Lower lobe of right lung (tissue), 2 donors: ENCODE results near the gene TMEM164. TPM values are rescaled to one million over a fixed set of nuclear protein-coding genes. Genes with fewer than 3 reads are reported as not detected.

ENCODE experiments used
- ATAC-seq, 2 donors: fragments of 200-7000 bp; cut with Tn5 transposase; one replicate each; pipeline ENCODE4 v1.9.1; 2020 to 2022; ENCODE audit warnings: mild to moderate bottlenecking in 2 of 2, moderate library complexity in 2 of 2
- DNase-seq: peaks from one replicate; pipeline ENCODE4 v3.0.0-alpha.2; 2020
- H3K27ac ChIP-seq: fragments of 200-600 bp; one replicate; pipeline ENCODE4 v1.8.0; 2022
- H3K27me3 ChIP-seq: fragments of 200-600 bp; one replicate; pipeline ENCODE4 v1.8.0; 2022; ENCODE audit warnings: low read depth
- H3K36me3 ChIP-seq: fragments of 200-600 bp; one replicate; pipeline ENCODE4 v1.8.0; 2022; ENCODE audit warnings: mild to moderate bottlenecking
- H3K4me1 ChIP-seq: fragments of 200-600 bp; one replicate; pipeline ENCODE4 v1.8.0; 2022
- H3K4me3 ChIP-seq: fragments of 200-600 bp; one replicate; pipeline ENCODE4 v1.8.0; 2022; ENCODE audit warnings: mild to moderate bottlenecking
- H3K9me3 ChIP-seq: fragments of 200-600 bp; one replicate; pipeline ENCODE4 v1.8.0; 2022
- intact Hi-C: fragments of 100-400 bp; cut with DNase I; formaldehyde crosslinking; loops from one replicate; pipeline ENCODE4 v1.11.0; 2022
- total RNA-seq: library from RNA; stranded (reverse); fragmentation: NEBNext Ultra II Directional; extraction: Animal tissue kit (Norgen Biotek cat#: 25700); gene quantifications from one replicate; pipeline ENCODE4 v1.2.1, GENCODE V29; 2021
- TF ChIP-seq, protein P1 (sequence below): fragments of 200-600 bp; IDR thresholded peaks from one replicate; pipeline ENCODE4 v1.8.0; 2022; ENCODE audit warnings: antibody characterized with exemption, mild to moderate bottlenecking
- donor health status: DM: no; HTN: yes; CAD: no; lungs with severe emphysema.

Gene TMEM164
- total RNA-seq, 1 donor from 2014 or later, result 66.4 TPM

DNA sequence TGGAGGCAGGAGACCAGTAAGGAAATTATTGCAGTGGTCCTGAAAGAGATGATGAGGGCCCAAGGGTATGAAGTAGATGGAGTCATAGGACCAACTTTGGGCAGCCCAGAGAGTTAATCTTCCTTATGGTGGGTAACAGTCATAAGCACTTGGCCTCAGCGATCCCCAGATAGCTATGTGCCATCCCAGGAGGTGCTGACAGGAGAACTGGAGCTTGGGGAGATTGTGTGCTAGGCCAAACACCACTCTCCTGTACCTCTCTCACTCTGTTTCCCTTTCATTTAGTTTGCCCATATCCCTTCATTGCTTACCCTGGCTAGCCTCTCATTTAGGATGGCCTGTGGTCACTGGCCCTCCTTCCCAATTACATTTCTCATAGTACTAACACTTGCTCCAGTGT is 60.0 kb downstream of the TMEM164 start:
- no peak for ATAC-seq
- TF ChIP-seq, protein P1, sequence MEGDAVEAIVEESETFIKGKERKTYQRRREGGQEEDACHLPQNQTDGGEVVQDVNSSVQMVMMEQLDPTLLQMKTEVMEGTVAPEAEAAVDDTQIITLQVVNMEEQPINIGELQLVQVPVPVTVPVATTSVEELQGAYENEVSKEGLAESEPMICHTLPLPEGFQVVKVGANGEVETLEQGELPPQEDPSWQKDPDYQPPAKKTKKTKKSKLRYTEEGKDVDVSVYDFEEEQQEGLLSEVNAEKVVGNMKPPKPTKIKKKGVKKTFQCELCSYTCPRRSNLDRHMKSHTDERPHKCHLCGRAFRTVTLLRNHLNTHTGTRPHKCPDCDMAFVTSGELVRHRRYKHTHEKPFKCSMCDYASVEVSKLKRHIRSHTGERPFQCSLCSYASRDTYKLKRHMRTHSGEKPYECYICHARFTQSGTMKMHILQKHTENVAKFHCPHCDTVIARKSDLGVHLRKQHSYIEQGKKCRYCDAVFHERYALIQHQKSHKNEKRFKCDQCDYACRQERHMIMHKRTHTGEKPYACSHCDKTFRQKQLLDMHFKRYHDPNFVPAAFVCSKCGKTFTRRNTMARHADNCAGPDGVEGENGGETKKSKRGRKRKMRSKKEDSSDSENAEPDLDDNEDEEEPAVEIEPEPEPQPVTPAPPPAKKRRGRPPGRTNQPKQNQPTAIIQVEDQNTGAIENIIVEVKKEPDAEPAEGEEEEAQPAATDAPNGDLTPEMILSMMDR, result no peak

DNA sequence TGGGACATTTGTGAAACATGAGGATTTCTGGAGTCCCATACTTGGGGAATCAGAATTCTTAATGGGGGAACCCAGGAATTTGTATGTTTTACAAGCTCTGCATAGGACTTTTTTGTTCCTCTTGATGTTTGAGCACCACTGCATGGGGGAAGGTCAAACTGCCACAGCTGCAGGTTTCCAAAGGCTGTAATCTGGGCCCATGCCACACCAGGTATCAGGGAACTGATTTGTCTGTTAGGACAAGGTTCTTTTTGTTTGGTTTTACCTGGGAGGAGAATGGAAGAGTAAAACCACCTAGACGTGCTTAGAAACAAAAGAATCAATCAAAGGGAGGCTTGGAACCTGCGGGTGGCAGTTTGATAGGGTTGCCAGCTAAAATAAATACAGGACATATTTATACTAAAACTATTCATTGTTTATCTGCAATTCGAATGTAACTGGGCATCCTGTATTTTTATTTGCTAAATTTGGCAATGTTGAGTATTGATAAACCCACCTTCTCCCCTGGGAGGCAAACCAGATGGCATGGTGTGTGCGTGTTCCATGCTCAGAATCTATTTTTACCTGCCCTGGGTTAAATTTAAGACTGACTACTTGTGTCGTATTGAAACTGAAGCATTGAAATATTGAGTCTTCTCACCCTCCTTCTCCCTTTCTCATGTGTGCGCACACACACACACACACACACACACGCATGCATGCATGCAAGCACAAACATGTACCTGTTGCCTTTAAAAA is 63.7 kb downstream of the TMEM164 start:
- TF ChIP-seq, protein P1, result no peak
- ATAC-seq (no peak), DNase-seq (no peak)
- Histone ChIP-seq H3K4me3 (no peak overlapping the region), H3K9me3 (no peaks in the 10 kb centered on the region), H3K27ac (no peak overlapping the region), H3K27me3 (no peaks in the 10 kb centered on the region), H3K36me3 (no peaks in the 10 kb centered on the region), H3K4me1 (no peaks in the 10 kb centered on the region)
- intact Hi-C loops, result no loop called here

More for the DNA sequence above, 60.0 kb downstream of the TMEM164 start:
- H3K36me3 ChIP-seq, result no peaks in the 10 kb centered on the region
- H3K4me3 ChIP-seq, result no peak overlapping the region
- no peaks in the 10 kb centered on the region for H3K9me3 ChIP-seq
- H3K27ac ChIP-seq, result no peak overlapping the region
- no peaks in the 10 kb centered on the region for H3K27me3 ChIP-seq
- no peaks in the 10 kb centered on the region for H3K4me1 ChIP-seq
- intact Hi-C loops, result no loop called here
- no peak for DNase-seq

DNA sequence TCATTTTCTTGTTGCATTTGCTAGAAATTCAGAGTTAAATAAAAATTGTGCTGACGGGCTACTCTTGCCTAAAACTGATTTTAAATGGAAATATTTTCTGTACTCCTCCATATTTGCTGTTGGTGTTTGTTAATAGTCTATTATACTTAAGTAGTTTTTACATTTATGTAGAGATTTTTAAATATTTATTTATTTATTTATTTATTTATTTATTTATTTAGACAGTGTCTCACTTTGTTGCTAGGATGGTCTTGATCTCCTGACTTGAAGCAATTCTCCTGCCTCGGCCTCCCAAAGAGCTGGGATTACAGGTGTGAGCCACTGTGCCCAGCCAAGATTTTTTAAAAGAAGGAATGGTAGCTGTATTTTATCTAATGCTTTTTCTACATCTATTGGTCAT is 68.1 kb downstream of the TMEM164 start:
- no peaks in the 10 kb centered on the region for H3K9me3 ChIP-seq

GRCh38 chrX:110081320-110081719 is 78.4 kb downstream of the TMEM164 start:
- no peak overlapping the region for H3K27ac ChIP-seq
- no peak overlapping the region for H3K4me3 ChIP-seq
- H3K27me3 ChIP-seq, result no peaks in the 10 kb centered on the region
- intact Hi-C loops, result no loop called here
- H3K36me3 ChIP-seq, result no peaks in the 10 kb centered on the region
- ATAC-seq, result no peak
- TF ChIP-seq, protein P1, result no peak
- no peaks in the 10 kb centered on the region for H3K9me3 ChIP-seq
- H3K4me1 ChIP-seq, result peaks cover 17% of the 10 kb centered on the region
- DNase-seq, result no peak

More for the DNA sequence above, 68.1 kb downstream of the TMEM164 start:
- Histone ChIP-seq H3K4me1 (no peaks in the 10 kb centered on the region), H3K27me3 (no peaks in the 10 kb centered on the region), H3K36me3 (no peaks in the 10 kb centered on the region), H3K4me3 (no peak overlapping the region), H3K27ac (no peak overlapping the region)
- DNase-seq, result no peak
- TF ChIP-seq, protein P1, result no peak
- ATAC-seq, result no peak
- intact Hi-C loops, result no loop called here

- no peak overlapping the region for H3K27ac ChIP-seq
- H3K27me3 ChIP-seq, result no peaks in the 10 kb centered on the region
- no peak overlapping the region for H3K4me3 ChIP-seq
- ATAC-seq (peak; percentile 49 to 76), DNase-seq (peak; percentile 40)
- TF ChIP-seq, protein P1, result no peak
- intact Hi-C loops, result no loop called here
- H3K36me3 ChIP-seq, result no peaks in the 10 kb centered on the region
- peaks cover 21% of the 10 kb centered on the region for H3K4me1 ChIP-seq
- H3K9me3 ChIP-seq, result no peaks in the 10 kb centered on the region
Measured at GRCh38 chrX:110081740-110082139, 78.8 kb downstream of the TMEM164 start.
